WTC11 (cell line): Measurements from ENCODE around the gene SMIM31. TPM values are rescaled to one million over a fixed set of nuclear protein-coding genes. Genes with fewer than 3 reads are reported as not detected.

ENCODE experiments used
- ATAC-seq: fragments of 200-7000 bp; cut with Tn5 transposase; 2 replicates; pipeline ENCODE4 v1.10.0; 2021; ENCODE audit warnings: mild to moderate bottlenecking, moderate library complexity
- CTCF ChIA-PET: fragments of 300-600 bp; sonication (Branson Sonifier 250); formaldehyde crosslinking; loops from one replicate; lab custom pipeline; 2021; ENCODE audit warnings: antibody characterized with exemption; lab: Charles Lee
- POLR2A ChIA-PET: fragments of 350-600 bp; sonication (Branson Sonifier 250); formaldehyde crosslinking; loops from one replicate; lab custom pipeline; 2021; ENCODE audit warnings: antibody characterized with exemption; lab: Charles Lee
- DNase-seq: peaks from one replicate; pipeline ENCODE4 v3.0.0; 2021; ENCODE audit warnings: low spot score
- H3K27ac Mint-ChIP-seq: 2 replicates; pipeline ENCODE4 v1.8.0; 2021; ENCODE audit warnings: mixed read lengths
- H3K27me3 Mint-ChIP-seq: 2 replicates; pipeline ENCODE4 v1.8.0; 2021; ENCODE audit warnings: low read depth, mild to moderate bottlenecking, moderate library complexity, mixed read lengths
- H3K36me3 Mint-ChIP-seq: 2 replicates; pipeline ENCODE4 v1.8.0; 2021; ENCODE audit warnings: mixed read lengths
- H3K4me1 Mint-ChIP-seq: 2 replicates; pipeline ENCODE4 v1.8.0; 2022; ENCODE audit warnings: mixed read lengths
- H3K4me3 Mint-ChIP-seq: 2 replicates; pipeline ENCODE4 v1.8.0; 2021; ENCODE audit warnings: mild to moderate bottlenecking, moderate library complexity, mixed read lengths
- H3K9me3 Mint-ChIP-seq: 2 replicates; pipeline ENCODE4 v1.8.0; 2021; ENCODE audit warnings: mixed read lengths
- GABPB1 ChIP-seq: sonication (generic); formaldehyde crosslinking; IDR thresholded peaks from 2 replicates; pipeline ENCODE4 v1.8.1; 2023; ENCODE audit warnings: mild to moderate bottlenecking, missing genetic modification reagents
- GTF2I ChIP-seq: fragments of 250-450 bp; sonication (Bioruptor Pico); conservative IDR thresholded peaks from 2 replicates; pipeline ENCODE4 v1.4.0; 2021; ENCODE audit warnings: mild to moderate bottlenecking
- TCF7 ChIP-seq: sonication (generic); formaldehyde crosslinking; IDR thresholded peaks from 2 replicates; pipeline ENCODE4 v1.8.0; 2022; ENCODE audit warnings: mild to moderate bottlenecking, low read depth, missing genetic modification reagents, moderate library complexity
- ZNF121 ChIP-seq: sonication (generic); formaldehyde crosslinking; IDR thresholded peaks from 2 replicates; pipeline ENCODE4 v1.8.0; 2023; ENCODE audit warnings: missing genetic modification reagents
- ZNF317 ChIP-seq: sonication (generic); formaldehyde crosslinking; IDR thresholded peaks from 2 replicates; pipeline ENCODE4 v1.8.1; 2023; ENCODE audit warnings: low read depth, mild to moderate bottlenecking, moderate library complexity, missing genetic modification reagents, borderline replicate concordance
- total RNA-seq: library from RNA; stranded (reverse); gene quantifications from 3 replicates; pipeline ENCODE4 v1.2.3, GENCODE V29; 2021
- TF ChIP-seq, protein P1 (sequence below): sonication (generic); formaldehyde crosslinking; conservative IDR thresholded peaks from 2 replicates; pipeline ENCODE4 v1.8.1; 2022; ENCODE audit warnings: mild to moderate bottlenecking, missing genetic modification reagents
- TF ChIP-seq, protein P2 (sequence below): sonication (generic); formaldehyde crosslinking; IDR thresholded peaks from 2 replicates; pipeline ENCODE4 v1.8.1; 2022; ENCODE audit warnings: low read depth, missing genetic modification reagents, borderline replicate concordance
- TF ChIP-seq, protein P3 (sequence below): sonication (generic); formaldehyde crosslinking; IDR thresholded peaks from 2 replicates; pipeline ENCODE4 v1.8.1; 2023; ENCODE audit warnings: mild to moderate bottlenecking, missing genetic modification reagents, moderate library complexity
- TF ChIP-seq, protein P4 (sequence below): fragments of 250-450 bp; sonication (Bioruptor Pico); IDR thresholded peaks from 2 replicates; pipeline ENCODE4 v1.9.0; 2021; ENCODE audit warnings: mild to moderate bottlenecking, borderline replicate concordance
- TF ChIP-seq, protein P5 (sequence below): sonication (generic); formaldehyde crosslinking; IDR thresholded peaks from 2 replicates; pipeline ENCODE4 v1.8.1; 2023; ENCODE audit warnings: mild to moderate bottlenecking, missing genetic modification reagents
- TF ChIP-seq, protein P6 (sequence below): sonication (generic); formaldehyde crosslinking; IDR thresholded peaks from 2 replicates; pipeline ENCODE4 v1.8.0; 2022; ENCODE audit warnings: mild to moderate bottlenecking, missing genetic modification reagents

Gene SMIM31
- total RNA-seq, 1 experiment from 2014 or later, result not detected

DNA sequence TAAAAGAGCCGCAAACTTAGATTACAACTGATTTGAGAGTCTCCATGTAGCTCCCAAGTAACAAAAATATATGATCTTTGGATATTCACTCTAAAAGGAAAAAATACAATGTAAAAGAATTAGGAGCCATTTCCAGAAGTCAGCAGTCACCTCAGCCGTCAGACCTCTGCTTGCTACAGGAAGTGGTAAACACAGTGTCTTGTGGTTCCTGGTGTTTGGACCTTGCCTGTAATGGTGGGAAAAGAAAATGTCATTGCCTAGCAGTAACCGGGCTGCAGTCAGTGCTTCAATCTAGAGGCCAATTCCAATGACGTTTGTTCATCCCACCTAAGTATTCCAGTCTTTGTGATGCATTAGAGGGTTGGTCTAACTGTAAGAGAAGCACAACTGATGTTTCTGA lies 28.9 kb upstream of the SMIM31 start:
- no peak overlapping the region for H3K27ac Mint-ChIP-seq
- no peaks in the 10 kb centered on the region for H3K36me3 Mint-ChIP-seq
- no peak for DNase-seq

DNA sequence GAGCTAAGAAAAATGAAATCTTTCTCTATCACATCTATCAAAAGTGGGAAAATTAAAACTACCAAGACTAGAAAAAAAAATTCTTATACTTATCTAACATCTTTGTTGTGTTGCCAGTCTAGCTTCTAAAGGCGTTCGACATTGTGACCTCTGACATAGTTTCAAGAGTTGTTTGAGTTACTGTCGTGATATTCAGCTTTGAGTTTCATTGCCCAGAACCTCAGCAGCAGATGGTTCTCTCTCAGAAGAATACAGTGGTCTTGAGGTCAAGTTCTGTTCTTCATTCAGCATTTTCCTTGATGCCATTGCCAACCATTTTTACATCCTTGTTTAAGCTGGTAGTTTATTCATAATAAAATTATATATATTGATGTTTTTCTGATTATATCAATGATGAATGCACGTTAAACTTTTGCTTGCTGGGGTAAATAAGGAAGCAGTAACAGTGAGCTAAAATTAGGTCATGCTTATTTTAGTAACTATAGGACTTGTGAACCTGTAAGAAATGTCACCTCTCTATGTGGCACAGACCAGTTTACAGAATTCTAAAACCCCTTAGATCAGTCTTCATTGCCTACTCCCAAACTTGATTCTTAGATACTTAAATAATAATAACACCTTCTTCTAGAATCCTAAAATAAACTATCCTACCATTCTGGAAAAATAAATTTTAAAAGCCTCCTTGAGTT lies 23.1 kb upstream of the SMIM31 start:
- H3K36me3 Mint-ChIP-seq, result no peaks in the 10 kb centered on the region
- DNase-seq, result no peak
- H3K9me3 Mint-ChIP-seq, result no peaks in the 10 kb centered on the region
- H3K27me3 Mint-ChIP-seq, result no peaks in the 10 kb centered on the region
- no peak overlapping the region for H3K4me3 Mint-ChIP-seq
- no peak overlapping the region for H3K27ac Mint-ChIP-seq
- TF ChIP-seq, protein P1, sequence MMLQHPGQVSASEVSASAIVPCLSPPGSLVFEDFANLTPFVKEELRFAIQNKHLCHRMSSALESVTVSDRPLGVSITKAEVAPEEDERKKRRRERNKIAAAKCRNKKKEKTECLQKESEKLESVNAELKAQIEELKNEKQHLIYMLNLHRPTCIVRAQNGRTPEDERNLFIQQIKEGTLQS, result no peak
- no peak for TF ChIP-seq ZNF317 (CRISPR knock-in tag)
- TF ChIP-seq GTF2I (CRISPR knock-in tag), result no peak
- TF ChIP-seq, protein P2, sequence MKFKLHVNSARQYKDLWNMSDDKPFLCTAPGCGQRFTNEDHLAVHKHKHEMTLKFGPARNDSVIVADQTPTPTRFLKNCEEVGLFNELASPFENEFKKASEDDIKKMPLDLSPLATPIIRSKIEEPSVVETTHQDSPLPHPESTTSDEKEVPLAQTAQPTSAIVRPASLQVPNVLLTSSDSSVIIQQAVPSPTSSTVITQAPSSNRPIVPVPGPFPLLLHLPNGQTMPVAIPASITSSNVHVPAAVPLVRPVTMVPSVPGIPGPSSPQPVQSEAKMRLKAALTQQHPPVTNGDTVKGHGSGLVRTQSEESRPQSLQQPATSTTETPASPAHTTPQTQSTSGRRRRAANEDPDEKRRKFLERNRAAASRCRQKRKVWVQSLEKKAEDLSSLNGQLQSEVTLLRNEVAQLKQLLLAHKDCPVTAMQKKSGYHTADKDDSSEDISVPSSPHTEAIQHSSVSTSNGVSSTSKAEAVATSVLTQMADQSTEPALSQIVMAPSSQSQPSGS (CRISPR knock-in tag), result no peak
- TF ChIP-seq, all 79 proteins: peak for 0
- ChIA-PET CTCF (interaction anchor here (0.6 to 2.5 kb wide), 11 partner anchors 10 to 1181 kb away, joined by 3 to 10 read pairs (median 4); a partner anchor contains a TSS), POLR2A (interaction anchor here (0.6 kb wide), 1 partner anchor 724 kb away, joined by 5 read pairs; no protein-coding TSS in a partner anchor)
- H3K4me1 Mint-ChIP-seq, result no peaks in the 10 kb centered on the region
- ATAC-seq, result no peak

More for the DNA sequence above, 28.9 kb upstream of the SMIM31 start:
- CTCF ChIA-PET, result no interaction called here
- POLR2A ChIA-PET, result no interaction called here
- Mint-ChIP-seq H3K4me1 (no peaks in the 10 kb centered on the region), H3K4me3 (no peak overlapping the region), H3K27me3 (peaks cover 2% of the 10 kb centered on the region; the same call in 1 of the 2 replicates), H3K9me3 (no peaks in the 10 kb centered on the region)
- ATAC-seq, result no peak
- TF ChIP-seq, protein P3, sequence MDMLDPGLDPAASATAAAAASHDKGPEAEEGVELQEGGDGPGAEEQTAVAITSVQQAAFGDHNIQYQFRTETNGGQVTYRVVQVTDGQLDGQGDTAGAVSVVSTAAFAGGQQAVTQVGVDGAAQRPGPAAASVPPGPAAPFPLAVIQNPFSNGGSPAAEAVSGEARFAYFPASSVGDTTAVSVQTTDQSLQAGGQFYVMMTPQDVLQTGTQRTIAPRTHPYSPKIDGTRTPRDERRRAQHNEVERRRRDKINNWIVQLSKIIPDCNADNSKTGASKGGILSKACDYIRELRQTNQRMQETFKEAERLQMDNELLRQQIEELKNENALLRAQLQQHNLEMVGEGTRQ (CRISPR knock-in tag), result no peak
- TF ChIP-seq, protein P4, sequence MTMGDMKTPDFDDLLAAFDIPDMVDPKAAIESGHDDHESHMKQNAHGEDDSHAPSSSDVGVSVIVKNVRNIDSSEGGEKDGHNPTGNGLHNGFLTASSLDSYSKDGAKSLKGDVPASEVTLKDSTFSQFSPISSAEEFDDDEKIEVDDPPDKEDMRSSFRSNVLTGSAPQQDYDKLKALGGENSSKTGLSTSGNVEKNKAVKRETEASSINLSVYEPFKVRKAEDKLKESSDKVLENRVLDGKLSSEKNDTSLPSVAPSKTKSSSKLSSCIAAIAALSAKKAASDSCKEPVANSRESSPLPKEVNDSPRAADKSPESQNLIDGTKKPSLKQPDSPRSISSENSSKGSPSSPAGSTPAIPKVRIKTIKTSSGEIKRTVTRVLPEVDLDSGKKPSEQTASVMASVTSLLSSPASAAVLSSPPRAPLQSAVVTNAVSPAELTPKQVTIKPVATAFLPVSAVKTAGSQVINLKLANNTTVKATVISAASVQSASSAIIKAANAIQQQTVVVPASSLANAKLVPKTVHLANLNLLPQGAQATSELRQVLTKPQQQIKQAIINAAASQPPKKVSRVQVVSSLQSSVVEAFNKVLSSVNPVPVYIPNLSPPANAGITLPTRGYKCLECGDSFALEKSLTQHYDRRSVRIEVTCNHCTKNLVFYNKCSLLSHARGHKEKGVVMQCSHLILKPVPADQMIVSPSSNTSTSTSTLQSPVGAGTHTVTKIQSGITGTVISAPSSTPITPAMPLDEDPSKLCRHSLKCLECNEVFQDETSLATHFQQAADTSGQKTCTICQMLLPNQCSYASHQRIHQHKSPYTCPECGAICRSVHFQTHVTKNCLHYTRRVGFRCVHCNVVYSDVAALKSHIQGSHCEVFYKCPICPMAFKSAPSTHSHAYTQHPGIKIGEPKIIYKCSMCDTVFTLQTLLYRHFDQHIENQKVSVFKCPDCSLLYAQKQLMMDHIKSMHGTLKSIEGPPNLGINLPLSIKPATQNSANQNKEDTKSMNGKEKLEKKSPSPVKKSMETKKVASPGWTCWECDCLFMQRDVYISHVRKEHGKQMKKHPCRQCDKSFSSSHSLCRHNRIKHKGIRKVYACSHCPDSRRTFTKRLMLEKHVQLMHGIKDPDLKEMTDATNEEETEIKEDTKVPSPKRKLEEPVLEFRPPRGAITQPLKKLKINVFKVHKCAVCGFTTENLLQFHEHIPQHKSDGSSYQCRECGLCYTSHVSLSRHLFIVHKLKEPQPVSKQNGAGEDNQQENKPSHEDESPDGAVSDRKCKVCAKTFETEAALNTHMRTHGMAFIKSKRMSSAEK (CRISPR knock-in tag), result no peak
- TF ChIP-seq GABPB1 (CRISPR knock-in tag), result no peak
- TF ChIP-seq, protein P5, sequence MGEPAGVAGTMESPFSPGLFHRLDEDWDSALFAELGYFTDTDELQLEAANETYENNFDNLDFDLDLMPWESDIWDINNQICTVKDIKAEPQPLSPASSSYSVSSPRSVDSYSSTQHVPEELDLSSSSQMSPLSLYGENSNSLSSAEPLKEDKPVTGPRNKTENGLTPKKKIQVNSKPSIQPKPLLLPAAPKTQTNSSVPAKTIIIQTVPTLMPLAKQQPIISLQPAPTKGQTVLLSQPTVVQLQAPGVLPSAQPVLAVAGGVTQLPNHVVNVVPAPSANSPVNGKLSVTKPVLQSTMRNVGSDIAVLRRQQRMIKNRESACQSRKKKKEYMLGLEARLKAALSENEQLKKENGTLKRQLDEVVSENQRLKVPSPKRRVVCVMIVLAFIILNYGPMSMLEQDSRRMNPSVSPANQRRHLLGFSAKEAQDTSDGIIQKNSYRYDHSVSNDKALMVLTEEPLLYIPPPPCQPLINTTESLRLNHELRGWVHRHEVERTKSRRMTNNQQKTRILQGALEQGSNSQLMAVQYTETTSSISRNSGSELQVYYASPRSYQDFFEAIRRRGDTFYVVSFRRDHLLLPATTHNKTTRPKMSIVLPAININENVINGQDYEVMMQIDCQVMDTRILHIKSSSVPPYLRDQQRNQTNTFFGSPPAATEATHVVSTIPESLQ (CRISPR knock-in tag), result no peak
- no peak for TF ChIP-seq ZNF121
- TF ChIP-seq, protein P6, sequence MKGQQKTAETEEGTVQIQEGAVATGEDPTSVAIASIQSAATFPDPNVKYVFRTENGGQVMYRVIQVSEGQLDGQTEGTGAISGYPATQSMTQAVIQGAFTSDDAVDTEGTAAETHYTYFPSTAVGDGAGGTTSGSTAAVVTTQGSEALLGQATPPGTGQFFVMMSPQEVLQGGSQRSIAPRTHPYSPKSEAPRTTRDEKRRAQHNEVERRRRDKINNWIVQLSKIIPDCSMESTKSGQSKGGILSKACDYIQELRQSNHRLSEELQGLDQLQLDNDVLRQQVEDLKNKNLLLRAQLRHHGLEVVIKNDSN, result no peak
- no peak for TF ChIP-seq TCF7 (CRISPR knock-in tag)
